Transverse colon (tissue), 4 donors: Measurements from ENCODE around the gene AGBL4. TPM values are rescaled to one million over a fixed set of nuclear protein-coding genes. Genes with fewer than 3 reads are reported as not detected.

ENCODE experiments used
- DNase-seq: peaks from one replicate; pipeline ENCODE4 v3.0.0-alpha.2; 2019
- H3K27ac ChIP-seq, 4 donors: fragments of 200-600 bp; sonication (generic); 2 replicates each; pipeline ENCODE4 v1.5.1; 2016 to 2018; ENCODE audit warnings: inconsistent platforms in 4 of 4
- H3K27me3 ChIP-seq: fragments of 200-600 bp; sonication (generic); 2 replicates; pipeline ENCODE4 v1.5.1; 2017; ENCODE audit warnings: inconsistent platforms
- H3K36me3 ChIP-seq, 4 donors: fragments of 200-600 bp; sonication (generic); 2 replicates each; pipeline ENCODE4 v1.5.1; 2017 to 2019; ENCODE audit warnings: inconsistent platforms in 4 of 4
- H3K4me1 ChIP-seq, 4 donors: fragments of 200-600 bp; sonication (generic); 2 replicates each; pipeline ENCODE4 v1.5.1; 2017 to 2020; ENCODE audit warnings: inconsistent platforms in 4 of 4
- H3K4me3 ChIP-seq, 4 donors: fragments of 200-600 bp; sonication (generic); 1 replicate in 1 of 4; 2 replicates in 3 of 4; pipeline versions ENCODE4 v1.5.1 to v1.6.1; 2017 to 2019; ENCODE audit warnings: inconsistent platforms in 4 of 4
- H3K9me3 ChIP-seq, 2 donors: fragments of 200-600 bp; sonication (generic); 2 replicates each; pipeline ENCODE4 v1.5.1; 2017 to 2019; ENCODE audit warnings: inconsistent platforms in 2 of 2
- CTCF ChIP-seq, 5 experiments: fragments of 200-600 bp in 3 of 5; fragments of 450-650 bp in 2 of 5; sonication (generic) in 3 of 5; IDR thresholded peaks; 1 replicate in 2 of 5; 2 replicates in 3 of 5; pipeline ENCODE4 v1.5.1; 2016 to 2017; ENCODE audit warnings: antibody characterized with exemption in 5 of 5, inconsistent platforms in 3 of 5, mild to moderate bottlenecking in 2 of 5, moderate library complexity in 1 of 5
- EP300 ChIP-seq: sonication (generic); formaldehyde crosslinking; IDR thresholded peaks from one replicate; pipeline ENCODE4 v1.6.1; 2017; ENCODE audit warnings: antibody characterized with exemption, low read depth
- POLR2A ChIP-seq: fragments of 450-650 bp; IDR thresholded peaks from one replicate; pipeline ENCODE4 v1.6.1; 2016; ENCODE audit warnings: antibody characterized with exemption, mild to moderate bottlenecking, moderate library complexity
- POLR2AphosphoS5 ChIP-seq, 3 donors: sonication (generic); formaldehyde crosslinking; IDR thresholded peaks; one replicate each; pipeline ENCODE4 v1.6.1; 2016; ENCODE audit warnings: antibody characterized with exemption in 3 of 3
- WGBS, 2 donors: methylation state at CpG; one replicate each; pipeline ENCODE4 v1.1.5; 2018; ENCODE audit warnings: low coverage in 1 of 2; 5-methylcytosine and 5-hydroxymethylcytosine counted together
- in situ Hi-C, 4 donors: fragments of 200-750 bp; cut with MboI; loops; one replicate each; pipeline versions ENCODE4 v1.15.0 to v1.15.1; 2017; ENCODE audit warnings: low sequenced_read_pairs in 3 of 4, low pct_ligation_motif_present in 1 of 4, low pct_unique_long_range_greater_than_20kb in 1 of 4
- intact Hi-C: fragments of 100-400 bp; cut with DNase I; formaldehyde crosslinking; loops from one replicate; pipeline ENCODE4 v1.15.1; 2023; ENCODE audit warnings: low total_unique reads
- total RNA-seq, 4 donors: library from RNA; depleted of rRNA; stranded (reverse); fragments of >200 nt; gene quantifications; one replicate each; pipeline ENCODE4 v1.1.0, GENCODE V29; 2016

Gene AGBL4
- total RNA-seq, 4 donors from 2014 or later = 0.82 TPM; not detected in 3

- no peaks in the 10 kb centered on the region for H3K27me3 ChIP-seq
- H3K36me3 ChIP-seq = no peaks in the 10 kb centered on the region
- no peaks in the 10 kb centered on the region for H3K4me1 ChIP-seq
- no peak overlapping the region for H3K27ac ChIP-seq
- TF ChIP-seq POLR2AphosphoS5 (IDR thresholded peaks at IDR 0.05) (no peak), POLR2A (no peak), CTCF (IDR thresholded peaks at IDR 0.05) (no peak), EP300 (no peak)
- WGBS, 2 donors = 29 to 31% methylated on average over 1 of the region's 1 CpG
- peaks cover 3 to 4% of the 10 kb centered on the region in 2 donors for H3K9me3 ChIP-seq
- intact Hi-C loops (no loop called here), in situ Hi-C loops (no loop called here)
- DNase-seq = no peak
- no peak overlapping the region for H3K4me3 ChIP-seq
These were observed 819.0 kb downstream of the AGBL4 start for GRCh38 chr1:49204720-49205119.

GRCh38 chr1:49200738-49201137 lies 823.0 kb downstream of the AGBL4 start:
- peaks cover 3 to 4% of the 10 kb centered on the region in 2 donors for H3K9me3 ChIP-seq
- TF ChIP-seq EP300 = no peak
- no peak for TF ChIP-seq POLR2A
- no peak for TF ChIP-seq CTCF (IDR thresholded peaks at IDR 0.05)
- TF ChIP-seq POLR2AphosphoS5 (IDR thresholded peaks at IDR 0.05) = no peak
- H3K4me3 ChIP-seq = no peak overlapping the region
- no peak for DNase-seq
- intact Hi-C loops (no loop called here), in situ Hi-C loops (no loop called here)
- H3K27me3 ChIP-seq = no peaks in the 10 kb centered on the region
- no peaks in the 10 kb centered on the region for H3K4me1 ChIP-seq
- 46 to 71% methylated on average over 1 of the region's 1 CpG for WGBS, 2 donors
- H3K36me3 ChIP-seq = no peaks in the 10 kb centered on the region
- H3K27ac ChIP-seq = no peak overlapping the region

GRCh38 chr1:49199564-49199963 lies 824.2 kb downstream of the AGBL4 start:
- H3K36me3 ChIP-seq = no peaks in the 10 kb centered on the region
- no peaks in the 10 kb centered on the region for H3K27me3 ChIP-seq
- in situ Hi-C loops = no loop called here
- no peaks in the 10 kb centered on the region for H3K4me1 ChIP-seq
- peaks cover 3 to 4% of the 10 kb centered on the region in 2 donors for H3K9me3 ChIP-seq
- H3K27ac ChIP-seq = no peak overlapping the region
- intact Hi-C loops = no loop called here
- no peak for DNase-seq
- H3K4me3 ChIP-seq = no peak overlapping the region
- no peak for TF ChIP-seq CTCF (IDR thresholded peaks at IDR 0.05)
- no peak for TF ChIP-seq POLR2AphosphoS5 (IDR thresholded peaks at IDR 0.05)

- H3K27me3 ChIP-seq = no peaks in the 10 kb centered on the region
- no peak overlapping the region for H3K4me3 ChIP-seq
- WGBS, 2 donors = 68% methylated on average over 2 of the region's 2 CpGs; no CpG with 5 or more reads in 1 of the 2 donors
- intact Hi-C loops = no loop called here
- TF ChIP-seq POLR2AphosphoS5 (IDR thresholded peaks at IDR 0.05) = no peak
- no peak for TF ChIP-seq EP300
- TF ChIP-seq POLR2A = no peak
- TF ChIP-seq CTCF (IDR thresholded peaks at IDR 0.05) = no peak
- no peak overlapping the region for H3K27ac ChIP-seq
- H3K4me1 ChIP-seq = no peaks in the 10 kb centered on the region
- DNase-seq = no peak
- no peaks in the 10 kb centered on the region for H3K36me3 ChIP-seq
- peaks cover under 1 to 7% of the 10 kb centered on the region in 2 donors for H3K9me3 ChIP-seq
- in situ Hi-C loops = no loop called here
These were observed 826.7 kb downstream of the AGBL4 start for GRCh38 chr1:49197081-49197480.
